Measurements from ENCODE around the gene FSTL1. TPM values are rescaled to one million over a fixed set of nuclear protein-coding genes. Genes with fewer than 3 reads are reported as not detected.
A peak's percentile ranks its signal among the peaks of the same experiment; 100 is the strongest.

FSTL1 gene
- total and polyA plus RNA-seq, 2 of the 8 experiments (the other 6 are each of a cell fraction or from before 2014, with no cell fraction given), result 158 to 516 TPM

GRCh38 chr3:120348065-120348990 is 102.5 kb downstream of the FSTL1 start (continued):
- TF ChIP-seq TBP (IDR thresholded peaks at IDR 0.05; ENCODE audit: low read depth, low read length) (peak; percentile 39; the same call in 1 of the 2 replicates), GTF2F1 (IDR thresholded peaks at IDR 0.05; ENCODE audit: borderline replicate concordance, low read depth, low read length) (no peak), POLR2AphosphoS5 (IDR thresholded peaks at IDR 0.05; ENCODE audit: low read depth, low read length) (no peak), SAP30 (IDR thresholded peaks at IDR 0.05; ENCODE audit: insufficient read depth, insufficient replicate concordance, low read length) (peak; percentile 9), CBX8 (IDR thresholded peaks at IDR 0.05; ENCODE audit: borderline replicate concordance, low read depth, low read length) (no peak), SIN3A (conservative IDR thresholded peaks at IDR 0.05 in 1 of 2, IDR thresholded peaks at IDR 0.05 in 1 of 2; ENCODE audit: low read depth in 1 of 2, low read length in 2 of 2) (no peak), SUZ12 (IDR thresholded peaks at IDR 0.05; ENCODE audit: low read length) (no peak), EZH2 (IDR thresholded peaks at IDR 0.05; ENCODE audit: low read depth, low read length, severe bottlenecking) (peak; percentile 23), YY1 (IDR thresholded peaks at IDR 0.05; ENCODE audit: low read depth, low read length) (no peak), RNF2 (IDR thresholded peaks at IDR 0.05; ENCODE audit: borderline replicate concordance, low read depth, low read length, missing control alignments, poor library complexity, severe bottlenecking) (no peak)
